ENCODE results near the gene FAIM2. TPM values are rescaled to one million over a fixed set of nuclear protein-coding genes. Genes with fewer than 3 reads are reported as not detected.

The FAIM2 gene
- total RNA-seq, 1 experiment from 2014 or later, result 0.18 TPM

- Histone ChIP-seq H3K79me2 (ENCODE audit: low read length) (no peaks in the 10 kb centered on the region), H3K27ac (ENCODE audit: low read length) (no peak overlapping the region), H3K9ac (ENCODE audit: low read length) (no peak overlapping the region), H3K36me3 (ENCODE audit: low read depth, low read length) (no peaks in the 10 kb centered on the region), H2AFZ (ENCODE audit: low read length) (no peak overlapping the region), H3F3A (ENCODE audit: low read length, unreplicated experiment) (no peaks in the 10 kb centered on the region), H3K27me3 (ENCODE audit: low read length) (no peaks in the 10 kb centered on the region), H3K9me3 (ENCODE audit: low read length) (no peaks in the 10 kb centered on the region), H3K4me1 (ENCODE audit: insufficient read depth, low read length) (no peaks in the 10 kb centered on the region; the same call in 1 of the 2 replicates), H3K4me3 (ENCODE audit: low read length) (no peak overlapping the region), H4K20me1 (ENCODE audit: low read length) (no peaks in the 10 kb centered on the region), H3K4me2 (ENCODE audit: low read length) (no peak overlapping the region), H3K9me2 (replicated peaks; ENCODE audit: low read length) (no peaks in the 10 kb centered on the region)
- CTCF ChIA-PET, result interaction anchor here (0.6 kb wide), 1 partner anchor 70 kb away, joined by 4 read pairs; no protein-coding TSS in a partner anchor
- POLR2A ChIA-PET (ENCODE audit: unreplicated experiment), result no interaction called here
- intact Hi-C loops (cut with micrococcal nuclease), result no loop called here
- peak; percentile 12 for DNase-seq
- peak; percentile 29; the same call in 1 of the 2 replicates for ATAC-seq
- no TSS peak for BruUV-seq (replicated peaks)
- no peak for TF ChIP-seq EZH2 (IDR thresholded peaks at IDR 0.05; ENCODE audit: low read length, unreplicated experiment)
- no peak for TF ChIP-seq EZH2phosphoT487 (IDR thresholded peaks at IDR 0.05; ENCODE audit: borderline replicate concordance, low read length)
- no peak for TF ChIP-seq CTCF (conservative IDR thresholded peaks at IDR 0.05; ENCODE audit: low read depth, low read length)
Measured at GRCh38 chr12:49933796-49934195, 30.1 kb upstream of the FAIM2 start.

- no peaks in the 10 kb centered on the region for H3K27me3 ChIP-seq (ENCODE audit: low read length)
- H3K9ac ChIP-seq (ENCODE audit: low read length), result no peak overlapping the region
- no peaks in the 10 kb centered on the region for H3K36me3 ChIP-seq (ENCODE audit: low read depth, low read length)
- no peak overlapping the region for H2AFZ ChIP-seq (ENCODE audit: low read length)
- H4K20me1 ChIP-seq (ENCODE audit: low read length), result no peaks in the 10 kb centered on the region
- no peaks in the 10 kb centered on the region; the same call in 1 of the 2 replicates for H3K4me1 ChIP-seq (ENCODE audit: insufficient read depth, low read length)
- intact Hi-C loops (cut with micrococcal nuclease), result no loop called here
- no peak overlapping the region for H3K27ac ChIP-seq (ENCODE audit: low read length)
- no peaks in the 10 kb centered on the region for H3K9me3 ChIP-seq (ENCODE audit: low read length)
- BruUV-seq (replicated peaks), result no TSS peak
- POLR2A ChIA-PET (ENCODE audit: unreplicated experiment), result no interaction called here
- no peaks in the 10 kb centered on the region for H3K79me2 ChIP-seq (ENCODE audit: low read length)
- no peak for ATAC-seq
- no peak for TF ChIP-seq CTCF (conservative IDR thresholded peaks at IDR 0.05; ENCODE audit: low read depth, low read length)
- TF ChIP-seq EZH2 (IDR thresholded peaks at IDR 0.05; ENCODE audit: low read length, unreplicated experiment), result no peak
- TF ChIP-seq EZH2phosphoT487 (IDR thresholded peaks at IDR 0.05; ENCODE audit: borderline replicate concordance, low read length), result no peak
- H3K4me2 ChIP-seq (ENCODE audit: low read length), result no peak overlapping the region
- DNase-seq, result no peak
- CTCF ChIA-PET, result no interaction called here
- H3F3A ChIP-seq (ENCODE audit: low read length, unreplicated experiment), result no peaks in the 10 kb centered on the region
- H3K4me3 ChIP-seq (ENCODE audit: low read length), result no peak overlapping the region
- no peaks in the 10 kb centered on the region for H3K9me2 ChIP-seq (replicated peaks; ENCODE audit: low read length)
Measured at GRCh38 chr12:49932533-49933130, 28.9 kb upstream of the FAIM2 start.

GRCh38 chr12:49932023-49932422, 28.3 kb upstream of the FAIM2 start:
- intact Hi-C loops (cut with micrococcal nuclease), result no loop called here
- Histone ChIP-seq H3K9me2 (replicated peaks; ENCODE audit: low read length) (no peaks in the 10 kb centered on the region), H3K79me2 (ENCODE audit: low read length) (no peaks in the 10 kb centered on the region), H3K9me3 (ENCODE audit: low read length) (no peaks in the 10 kb centered on the region), H2AFZ (ENCODE audit: low read length) (no peak overlapping the region), H3K36me3 (ENCODE audit: low read depth, low read length) (no peaks in the 10 kb centered on the region), H3K9ac (ENCODE audit: low read length) (no peak overlapping the region), H3K27ac (ENCODE audit: low read length) (no peak overlapping the region), H3K4me1 (ENCODE audit: insufficient read depth, low read length) (no peaks in the 10 kb centered on the region; the same call in 1 of the 2 replicates), H4K20me1 (ENCODE audit: low read length) (no peaks in the 10 kb centered on the region), H3K27me3 (ENCODE audit: low read length) (no peaks in the 10 kb centered on the region), H3K4me2 (ENCODE audit: low read length) (no peak overlapping the region), H3F3A (ENCODE audit: low read length, unreplicated experiment) (no peaks in the 10 kb centered on the region), H3K4me3 (ENCODE audit: low read length) (no peak overlapping the region)
- no peak for TF ChIP-seq EZH2phosphoT487 (IDR thresholded peaks at IDR 0.05; ENCODE audit: borderline replicate concordance, low read length)
- no peak for TF ChIP-seq EZH2 (IDR thresholded peaks at IDR 0.05; ENCODE audit: low read length, unreplicated experiment)
- TF ChIP-seq CTCF (conservative IDR thresholded peaks at IDR 0.05; ENCODE audit: low read depth, low read length), result no peak
- ATAC-seq, result no peak
- BruUV-seq (replicated peaks), result no TSS peak
- no peak for DNase-seq
- ChIA-PET POLR2A (ENCODE audit: unreplicated experiment) (no interaction called here), CTCF (no interaction called here)

Measured in PC-3 (cell line).